ENCODE measurements around the gene DMBT1.
"Not testable (repeated sequence)": the region's sequence is repeated elsewhere in the genome, so short reads cannot be mapped to it uniquely, and the experiment has no call there.

DMBT1 gene

DNA sequence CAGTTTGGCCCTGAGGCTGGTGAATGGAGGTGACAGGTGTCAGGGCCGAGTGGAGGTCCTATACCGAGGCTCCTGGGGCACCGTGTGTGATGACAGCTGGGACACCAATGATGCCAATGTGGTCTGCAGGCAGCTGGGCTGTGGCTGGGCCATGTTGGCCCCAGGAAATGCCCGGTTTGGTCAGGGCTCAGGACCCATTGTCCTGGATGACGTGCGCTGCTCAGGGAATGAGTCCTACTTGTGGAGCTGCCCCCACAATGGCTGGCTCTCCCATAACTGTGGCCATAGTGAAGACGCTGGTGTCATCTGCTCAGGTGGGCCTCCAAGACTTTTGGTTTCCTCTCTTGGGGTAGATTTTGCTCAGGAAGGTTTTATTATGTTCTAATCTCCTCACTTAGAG, 25.5 kb downstream of the DMBT1 start:
- not testable (repeated sequence) for DNase-seq (ENCODE audit: low read depth)

GRCh38 chr10:122587098-122587760, 26.7 kb downstream of the DMBT1 start:
- DNase-seq (ENCODE audit: low read depth) = no peak

DNA sequence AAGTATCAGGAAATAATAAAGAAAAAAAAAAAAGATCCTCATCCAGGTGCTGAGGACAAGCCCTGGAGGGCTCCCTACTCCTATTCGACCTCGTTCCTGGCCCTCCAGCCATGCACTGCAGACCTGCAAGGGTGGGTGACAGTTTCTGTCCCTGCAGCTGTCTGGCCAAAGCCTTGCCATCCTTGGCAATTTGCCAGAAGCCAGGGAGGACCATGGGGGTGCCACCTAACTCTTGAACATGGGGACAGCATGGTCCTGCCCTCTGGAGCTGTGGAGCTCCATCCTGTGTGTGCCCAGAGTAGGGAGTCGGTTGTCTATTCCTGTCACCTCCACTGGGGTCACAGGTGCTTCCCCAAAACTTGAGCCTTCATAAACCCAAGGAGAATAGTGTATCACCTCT, 27.8 kb downstream of the DMBT1 start:
- no peak for DNase-seq (ENCODE audit: low read depth)

DNA sequence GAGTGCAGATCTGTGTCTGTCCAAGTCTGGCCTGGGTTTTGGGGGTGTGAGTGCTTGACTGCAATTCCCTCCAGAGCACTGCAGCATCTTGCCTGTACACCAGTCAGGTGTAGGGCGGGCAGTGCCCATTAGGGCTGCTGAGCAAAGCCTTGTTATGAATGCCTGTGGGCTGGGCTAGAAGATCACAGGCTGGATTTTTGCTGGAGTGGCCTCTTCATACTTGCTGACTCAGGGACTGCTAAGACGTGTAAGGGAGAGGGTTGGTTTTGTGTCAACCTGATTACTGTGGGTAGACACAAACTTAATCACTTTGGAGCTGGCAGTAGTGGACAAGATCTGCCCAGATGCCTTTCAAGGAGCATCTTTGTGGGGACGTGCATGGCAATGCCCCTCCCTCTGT, 29.6 kb downstream of the DMBT1 start:
- DNase-seq (ENCODE audit: low read depth) = no peak

- DNase-seq (ENCODE audit: low read depth) = no peak
These were observed 31.2 kb downstream of the DMBT1 start for GRCh38 chr10:122591736-122592135.

GRCh38 chr10:122592161-122592560, 31.6 kb downstream of the DMBT1 start:
- DNase-seq (ENCODE audit: low read depth) = no peak

DNA sequence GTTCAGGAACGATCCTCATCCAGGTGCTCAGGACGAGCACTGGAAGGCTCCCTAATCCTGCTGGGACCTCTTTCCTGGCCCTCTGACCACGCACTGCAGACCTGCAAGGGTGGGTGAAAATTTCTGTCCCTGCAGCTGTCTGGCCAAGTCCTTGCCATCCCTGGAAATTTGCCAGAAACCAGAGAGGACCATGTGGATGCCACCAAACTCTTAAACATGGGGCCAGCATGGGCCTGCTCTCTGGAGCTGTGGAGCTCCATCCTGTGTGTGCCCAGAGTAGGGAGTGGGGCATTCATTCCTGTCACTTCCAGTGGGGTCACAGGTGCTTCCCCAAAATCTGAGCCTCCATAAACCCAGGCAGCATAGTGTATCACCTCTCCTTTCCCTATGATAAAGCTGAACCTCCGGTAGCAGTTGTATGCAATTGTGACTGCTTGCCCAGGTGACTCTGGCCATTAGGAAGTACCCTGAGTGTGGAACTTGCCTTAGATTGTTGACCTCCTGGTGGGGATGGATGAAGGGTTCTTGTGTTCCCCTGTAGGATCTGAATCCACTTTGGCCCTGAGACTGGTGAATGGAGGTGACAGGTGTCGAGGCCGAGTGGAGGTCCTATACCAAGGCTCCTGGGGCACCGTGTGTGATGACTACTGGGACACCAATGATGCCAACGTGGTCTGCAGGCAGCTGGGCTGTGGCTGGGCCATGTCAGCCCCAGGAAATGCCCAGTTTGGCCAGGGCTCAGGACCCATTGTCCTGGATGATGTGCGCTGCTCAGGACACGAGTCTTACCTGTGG, 57.1 kb downstream of the DMBT1 start:
- DNase-seq (ENCODE audit: low read depth) = no peak

- no peak for DNase-seq (ENCODE audit: low read depth)
These were observed 58.1 kb downstream of the DMBT1 start for GRCh38 chr10:122618461-122619165.

DNA sequence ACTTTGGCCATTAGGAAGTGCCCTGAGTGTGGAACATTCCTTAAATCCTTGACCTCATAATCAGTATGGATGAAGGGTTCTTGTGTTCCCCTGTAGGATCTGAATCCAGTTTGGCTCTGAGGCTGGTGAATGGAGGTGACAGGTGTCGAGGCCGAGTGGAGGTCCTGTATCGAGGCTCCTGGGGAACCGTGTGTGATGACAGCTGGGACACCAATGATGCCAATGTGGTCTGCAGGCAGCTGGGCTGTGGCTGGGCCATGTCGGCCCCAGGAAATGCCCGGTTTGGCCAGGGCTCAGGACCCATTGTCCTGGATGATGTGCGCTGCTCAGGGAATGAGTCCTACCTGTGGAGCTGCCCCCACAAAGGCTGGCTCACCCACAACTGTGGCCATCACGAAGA, 60.4 kb downstream of the DMBT1 start:
- DNase-seq (ENCODE audit: low read depth) = not testable (repeated sequence)

DNA sequence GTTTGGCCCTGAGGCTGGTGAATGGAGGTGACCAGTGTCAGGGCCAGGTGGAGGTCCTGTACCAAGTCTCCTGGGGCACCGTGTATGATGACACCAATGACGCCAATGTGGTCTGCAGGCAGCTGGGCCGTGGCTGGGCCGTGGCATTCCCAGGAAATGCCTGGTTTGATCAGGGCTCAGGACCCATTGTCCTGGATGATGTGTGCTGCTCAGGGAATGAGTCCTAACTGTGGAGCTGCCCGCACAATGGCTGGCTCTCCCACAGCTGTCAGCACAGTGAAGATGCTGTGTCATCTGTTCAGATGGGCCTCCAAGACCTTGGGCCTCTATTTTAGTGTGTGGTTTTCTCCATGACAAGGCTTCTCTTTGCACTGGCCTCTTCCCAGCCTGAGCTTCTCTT, 64.0 kb downstream of the DMBT1 start:
- no peak for DNase-seq (ENCODE audit: low read depth)

DNA sequence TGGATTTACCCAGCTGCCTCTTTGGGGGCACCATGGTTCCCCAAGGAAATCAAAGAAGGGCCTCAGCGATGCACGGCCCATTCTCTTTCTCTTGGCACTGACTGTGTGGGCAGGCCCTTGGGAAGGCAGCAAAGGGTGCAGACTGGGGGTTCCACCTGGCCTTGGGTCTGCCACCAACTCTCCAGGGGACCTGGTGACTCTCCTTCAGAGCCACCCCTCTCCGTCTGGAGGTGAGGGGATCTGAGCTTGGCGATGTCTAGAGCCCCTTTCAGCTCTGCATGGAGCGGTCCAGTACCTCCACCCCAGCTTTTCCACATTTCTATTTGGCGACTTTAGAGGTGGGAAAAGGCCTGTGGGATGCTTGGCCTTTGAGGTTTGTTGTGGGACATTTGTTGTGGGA, 70.0 kb downstream of the DMBT1 start:
- DNase-seq (ENCODE audit: low read depth) = no peak

DNA sequence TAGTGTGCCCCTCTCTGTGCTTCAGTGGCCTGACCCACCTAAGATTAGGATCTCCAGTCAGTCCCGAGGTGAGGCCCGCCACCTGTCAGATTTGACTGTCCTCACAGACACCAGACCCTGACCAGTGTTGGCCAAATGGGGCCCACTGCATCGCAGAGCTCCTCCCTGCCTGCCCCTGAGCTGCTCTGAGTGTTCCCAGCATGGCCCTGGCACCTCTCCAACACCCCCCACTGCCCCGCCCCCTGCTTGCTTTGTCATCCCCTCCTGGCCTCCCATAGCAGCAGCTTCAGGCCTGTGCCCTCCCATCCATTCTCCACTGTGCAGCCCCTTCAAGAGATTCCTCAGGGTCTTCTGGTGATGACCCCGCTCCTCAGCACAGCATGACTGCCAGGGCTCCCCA, 71.5 kb downstream of the DMBT1 start:
- no peak for DNase-seq (ENCODE audit: low read depth)

- DNase-seq (ENCODE audit: low read depth) = no peak
These were observed 72.0 kb downstream of the DMBT1 start for GRCh38 chr10:122632576-122632975.

- DNase-seq (ENCODE audit: low read depth) = no peak
These were observed 76.4 kb downstream of the DMBT1 start for GRCh38 chr10:122636953-122637352.

DNA sequence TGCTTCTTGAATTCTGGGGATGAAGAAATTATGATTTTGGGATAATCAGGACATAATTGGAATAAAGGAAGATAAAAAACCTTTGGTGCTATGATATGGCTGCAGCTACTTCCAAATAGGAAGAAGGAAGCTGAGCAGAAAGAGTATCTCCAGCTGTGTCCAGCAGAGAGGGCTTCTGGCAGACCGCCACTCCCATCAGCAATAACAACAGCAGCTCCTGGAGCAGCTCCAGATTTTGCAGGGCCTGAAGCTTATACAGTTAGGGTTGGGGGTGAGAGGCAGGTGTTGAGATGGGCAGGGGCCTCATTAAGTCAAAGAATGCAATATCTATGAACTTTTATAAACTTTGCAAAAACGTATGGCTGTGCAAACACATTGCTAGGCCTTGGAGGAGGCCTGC, 76.8 kb downstream of the DMBT1 start:
- no peak for DNase-seq (ENCODE audit: low read depth)

DNA sequence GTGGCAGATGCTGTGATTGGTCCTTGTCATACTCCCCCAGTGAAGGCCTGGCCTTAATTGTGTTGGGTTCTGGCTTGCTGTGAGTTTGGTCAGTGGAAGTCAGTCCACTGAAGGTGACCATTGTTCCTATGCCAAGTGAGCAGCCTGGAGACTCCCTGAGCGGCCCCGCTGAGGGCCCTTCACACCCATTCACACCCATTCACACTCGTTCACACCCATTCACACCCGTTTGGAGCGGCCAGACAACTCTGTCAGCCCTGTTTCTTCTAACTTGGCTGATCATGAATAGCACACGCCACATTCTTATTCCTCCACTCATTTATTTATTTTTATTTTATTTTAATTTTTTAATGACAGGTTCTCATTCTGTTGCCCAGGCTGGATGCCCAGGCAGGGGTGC, 77.6 kb downstream of the DMBT1 start:
- DNase-seq (ENCODE audit: low read depth) = no peak

DNA sequence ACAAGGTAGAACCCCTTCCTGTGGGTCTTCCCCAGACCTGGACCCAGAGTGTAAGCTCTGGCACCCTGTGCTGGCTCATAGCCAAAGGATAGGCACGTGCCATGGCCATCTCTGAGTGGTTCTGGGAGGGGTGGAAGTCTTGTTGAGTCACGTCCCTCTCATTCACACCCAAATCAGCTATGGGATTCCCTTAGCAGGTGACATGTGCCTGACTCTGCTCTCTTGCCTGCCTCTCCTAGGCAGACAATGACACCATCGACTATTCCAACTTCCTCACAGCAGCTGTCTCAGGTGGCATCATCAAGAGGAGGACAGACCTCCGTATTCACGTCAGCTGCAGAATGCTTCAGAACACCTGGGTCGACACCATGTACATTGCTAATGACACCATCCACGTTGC, 79.2 kb downstream of the DMBT1 start:
- DNase-seq (ENCODE audit: low read depth) = no peak

- DNase-seq (ENCODE audit: low read depth) = no peak
These were observed 80.4 kb downstream of the DMBT1 start for GRCh38 chr10:122640921-122641320.

- no peak for DNase-seq (ENCODE audit: low read depth)
These were observed 82.4 kb downstream of the DMBT1 start for GRCh38 chr10:122642726-122643605.

GRCh38 chr10:122643931-122644534, 83.5 kb downstream of the DMBT1 start:
- DNase-seq (ENCODE audit: low read depth) = no peak

GRCh38 chr10:122646511-122647382, 86.2 kb downstream of the DMBT1 start:
- DNase-seq (ENCODE audit: low read depth) = no peak

All from amniotic epithelial cell (primary cell).